ENCODE results near the gene HSPG2.

HSPG2 gene

DNA sequence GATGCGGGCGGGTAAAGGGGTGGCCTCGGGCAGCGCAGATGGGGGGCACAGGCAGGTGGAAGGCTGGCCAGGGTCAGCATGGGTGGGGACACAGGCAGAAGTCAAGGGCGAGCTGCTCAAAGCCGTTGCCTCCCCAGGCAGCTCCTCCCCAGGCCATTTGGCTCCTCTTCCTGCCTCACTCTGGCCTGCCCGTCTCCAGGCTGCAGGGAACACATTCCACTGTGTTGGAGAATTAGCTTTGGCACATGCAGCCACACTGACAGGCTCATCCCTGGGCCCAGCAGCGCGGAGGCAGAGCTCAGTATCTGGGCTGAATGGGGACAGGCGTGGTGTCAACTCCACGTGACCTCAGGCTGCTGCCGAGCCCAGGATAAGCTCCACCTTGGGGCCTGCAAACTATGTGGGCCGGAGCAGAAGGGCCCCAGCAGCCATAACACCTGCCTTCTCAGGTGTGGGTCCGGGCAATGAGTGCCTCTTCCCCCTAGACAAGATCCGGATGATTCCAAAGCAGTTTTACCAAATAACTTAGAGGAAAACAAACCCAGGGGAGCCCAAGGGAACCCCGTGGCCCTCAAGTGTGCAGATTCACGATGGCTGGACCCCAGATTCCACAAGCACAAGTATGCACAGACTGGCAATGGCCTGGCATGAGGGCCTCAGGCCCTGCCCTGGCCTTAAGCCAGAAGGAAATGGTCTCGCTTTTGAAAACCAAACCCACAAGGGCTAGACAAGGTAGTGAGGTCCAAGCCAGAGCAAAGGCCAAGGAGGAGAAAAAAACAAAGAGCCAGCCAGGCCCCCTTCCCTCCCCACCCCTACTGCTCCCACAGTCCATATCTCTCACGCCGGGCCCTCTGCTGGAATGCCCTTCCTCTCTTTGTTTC lies 40.2 kb downstream of the HSPG2 start:
- DNase-seq = no peak

DNA sequence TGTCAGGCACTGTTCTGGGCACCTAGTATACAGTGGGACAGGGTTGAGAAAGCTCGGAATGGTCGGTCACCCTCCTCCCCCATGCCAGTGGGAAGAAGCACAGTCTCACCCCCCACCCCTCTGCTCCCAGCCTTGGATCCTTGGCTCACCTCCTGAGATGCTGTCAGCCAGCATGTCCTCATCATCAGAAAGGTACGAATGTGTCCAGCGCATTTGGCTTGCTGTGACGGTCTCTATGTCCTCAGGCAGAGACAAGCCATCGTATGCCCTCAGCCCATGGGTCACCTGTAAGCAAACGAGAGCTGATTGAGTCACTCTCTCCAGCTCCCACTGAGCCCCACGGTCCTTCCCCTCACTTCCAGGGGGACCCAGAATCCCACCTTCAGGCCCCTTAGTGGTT lies 41.1 kb downstream of the HSPG2 start:
- DNase-seq = no peak

DNA sequence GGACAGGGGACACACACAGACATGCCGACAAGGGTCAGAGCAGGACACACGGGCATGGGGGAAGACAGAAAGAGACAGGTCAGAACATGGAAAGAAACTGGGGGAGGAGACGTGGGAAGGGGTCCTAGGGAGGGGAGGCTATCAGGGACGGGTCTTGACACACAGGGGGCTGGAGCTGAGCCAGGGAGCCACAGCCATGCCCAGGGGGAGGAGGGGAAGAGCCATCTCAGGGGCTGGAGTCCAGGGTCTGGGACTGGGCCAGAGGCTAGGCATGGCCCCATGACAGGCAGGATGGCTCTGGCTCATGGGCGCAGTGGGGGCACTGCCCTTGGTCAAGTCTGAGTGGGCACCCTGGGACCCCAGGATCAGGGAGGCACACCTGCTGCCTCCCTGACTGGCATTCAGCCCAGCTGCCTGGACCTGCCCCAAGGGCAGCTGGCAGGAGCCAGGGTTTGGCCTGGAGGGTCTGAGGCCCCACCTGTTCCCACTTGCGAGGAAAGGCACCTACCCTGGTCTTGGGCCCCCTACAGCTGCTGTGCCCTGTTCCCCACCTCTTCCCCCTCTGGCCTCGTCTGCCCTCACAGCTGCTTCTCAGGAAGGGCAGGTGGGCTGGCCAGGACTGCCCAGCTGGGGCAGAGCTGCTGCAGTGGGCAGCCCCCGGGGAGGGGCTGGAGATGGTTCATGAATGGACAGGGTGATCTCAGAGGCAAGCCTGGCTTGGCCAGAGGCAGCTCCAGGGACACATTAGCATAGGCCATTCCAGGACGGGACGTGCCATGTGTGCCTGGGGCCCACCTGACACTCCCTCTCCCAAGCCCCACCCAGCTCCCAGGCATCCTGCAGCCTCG lies 42.9 kb downstream of the HSPG2 start:
- no peak for DNase-seq

DNA sequence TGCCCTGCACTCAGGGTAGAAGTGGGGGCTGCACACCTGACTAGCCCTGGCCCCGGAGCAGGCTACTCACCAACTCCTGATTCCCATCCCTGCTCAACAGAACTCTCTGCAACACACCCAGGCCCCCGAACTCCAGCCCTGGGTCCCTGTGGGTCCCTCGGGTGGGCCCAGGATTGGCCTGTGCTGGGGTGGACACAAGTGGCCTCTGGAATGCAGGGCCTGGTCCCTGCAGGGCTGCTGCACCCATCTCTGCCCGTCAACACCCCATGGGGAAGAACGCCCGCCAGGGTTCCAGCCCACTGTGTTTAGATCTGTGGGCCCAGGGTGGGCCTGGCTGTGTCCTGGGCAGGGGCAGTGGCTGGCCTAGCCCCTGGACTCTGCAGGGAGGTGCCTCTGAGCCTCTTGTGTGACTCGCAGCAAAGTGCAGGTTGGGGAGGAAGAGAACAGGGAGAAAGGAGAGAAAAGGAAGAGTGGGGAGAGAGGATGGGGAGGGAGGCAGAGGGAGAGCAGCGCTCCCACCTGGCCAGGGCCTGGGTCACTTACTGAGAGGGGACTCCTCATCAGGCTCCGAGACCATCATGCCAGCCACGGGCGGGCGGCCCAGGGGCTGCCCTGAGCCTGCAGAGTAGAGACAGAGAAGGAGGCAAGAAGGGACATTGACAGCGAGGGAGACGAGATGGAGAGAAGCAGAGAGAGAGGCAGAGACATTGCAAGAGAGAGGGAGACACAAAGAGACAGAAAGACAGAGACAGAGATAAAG lies 43.9 kb downstream of the HSPG2 start:
- DNase-seq = no peak

DNA sequence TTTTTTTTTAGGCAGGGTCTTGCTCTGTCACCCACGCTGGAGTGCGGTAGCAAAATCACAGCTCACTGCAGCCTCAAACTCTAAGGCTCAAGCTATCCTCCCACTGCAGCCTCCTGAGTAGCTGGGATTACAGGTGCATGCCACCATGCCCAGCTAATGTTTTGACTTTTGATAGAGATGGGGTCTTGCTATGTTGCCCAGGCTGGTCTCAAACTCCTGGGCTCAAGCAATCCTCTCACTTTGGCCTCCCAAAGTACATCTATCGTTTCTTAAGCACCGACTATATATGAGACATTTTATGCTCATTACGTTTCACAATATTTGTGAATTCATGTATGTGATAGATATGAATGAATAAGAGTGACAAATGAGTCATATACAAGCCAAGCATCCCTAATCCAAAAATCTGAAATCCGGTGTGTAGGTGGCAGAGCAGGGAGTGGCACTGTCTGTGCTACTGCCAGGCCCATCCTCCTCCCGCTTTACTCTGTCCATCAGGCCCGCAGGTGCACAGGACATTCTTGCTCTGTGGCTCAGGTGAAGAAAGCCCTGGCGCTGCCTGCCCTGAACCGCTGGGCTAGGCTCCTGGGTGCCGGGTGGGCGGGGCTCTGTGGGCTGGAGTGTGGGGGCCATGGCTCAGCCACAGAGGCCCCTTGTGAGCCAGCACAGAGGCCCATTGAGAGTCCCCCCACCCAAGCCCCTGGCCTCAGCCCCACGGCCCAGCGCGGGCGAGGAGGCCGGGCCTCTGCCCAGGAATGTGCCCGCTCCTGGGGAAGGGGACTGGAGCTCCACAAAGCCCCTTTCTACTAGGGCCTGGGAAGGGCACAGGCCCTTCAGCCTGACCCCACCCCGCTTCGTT lies 45.3 kb downstream of the HSPG2 start:
- DNase-seq = no peak

DNA sequence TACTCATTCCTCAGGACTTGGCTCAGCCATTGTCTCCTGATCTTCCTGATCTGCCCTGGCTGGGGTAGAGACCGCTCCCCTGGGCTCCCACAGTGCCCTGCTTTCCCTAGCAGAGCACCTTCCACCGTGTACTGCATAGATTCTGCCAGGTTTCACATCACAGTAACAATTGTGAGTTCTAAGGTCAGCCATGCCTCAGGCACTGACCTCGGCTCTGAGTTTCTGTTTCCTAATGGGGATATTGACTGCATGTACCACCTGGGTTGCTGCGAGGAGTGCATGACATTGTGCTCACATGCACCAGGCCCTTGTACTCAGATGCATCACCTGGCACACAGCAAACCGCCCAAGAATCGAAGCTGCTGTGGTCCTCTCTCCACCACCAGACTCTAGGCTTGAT lies 46.0 kb downstream of the HSPG2 start:
- DNase-seq = no peak

DNA sequence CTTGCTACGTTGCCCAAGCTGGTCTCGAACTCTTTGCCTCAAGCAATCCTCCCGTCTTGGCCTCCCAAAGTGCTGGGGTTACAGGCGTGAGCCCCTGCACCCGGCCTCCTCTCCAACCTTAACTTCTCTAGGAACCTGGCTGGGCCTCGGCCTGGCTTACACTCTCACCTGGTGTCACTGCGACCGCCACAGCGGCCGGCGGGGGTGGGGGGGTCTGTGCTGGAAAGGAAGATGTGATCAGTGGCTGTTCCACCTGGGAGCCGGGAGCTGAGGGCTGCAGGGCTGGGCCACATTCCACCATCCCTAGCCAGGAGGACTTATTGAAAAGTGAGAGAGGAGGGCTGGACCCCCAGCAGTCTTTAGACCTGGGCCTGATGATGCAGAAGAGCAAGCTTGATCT lies 48.6 kb downstream of the HSPG2 start:
- DNase-seq = no peak

DNA sequence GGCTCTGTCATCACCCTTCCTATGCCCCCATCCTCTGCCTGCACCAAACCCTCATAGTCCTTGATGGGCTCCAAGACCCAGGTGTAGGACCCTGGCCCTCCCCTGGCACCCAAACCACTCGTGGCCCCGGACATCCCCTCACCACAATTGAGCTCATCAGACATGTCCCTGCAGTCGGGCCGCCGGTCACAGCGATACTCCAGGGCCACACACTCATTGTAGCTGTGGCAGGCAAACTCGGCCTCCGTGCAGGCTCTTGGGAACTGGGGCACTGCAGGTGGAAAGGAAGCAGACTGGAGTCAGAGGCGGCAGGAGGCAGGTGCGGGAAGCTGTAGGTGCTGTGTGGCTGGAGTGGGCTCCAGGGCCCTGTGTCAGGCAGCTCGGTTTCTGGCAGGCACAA lies 49.3 kb downstream of the HSPG2 start:
- DNase-seq = no peak

DNA sequence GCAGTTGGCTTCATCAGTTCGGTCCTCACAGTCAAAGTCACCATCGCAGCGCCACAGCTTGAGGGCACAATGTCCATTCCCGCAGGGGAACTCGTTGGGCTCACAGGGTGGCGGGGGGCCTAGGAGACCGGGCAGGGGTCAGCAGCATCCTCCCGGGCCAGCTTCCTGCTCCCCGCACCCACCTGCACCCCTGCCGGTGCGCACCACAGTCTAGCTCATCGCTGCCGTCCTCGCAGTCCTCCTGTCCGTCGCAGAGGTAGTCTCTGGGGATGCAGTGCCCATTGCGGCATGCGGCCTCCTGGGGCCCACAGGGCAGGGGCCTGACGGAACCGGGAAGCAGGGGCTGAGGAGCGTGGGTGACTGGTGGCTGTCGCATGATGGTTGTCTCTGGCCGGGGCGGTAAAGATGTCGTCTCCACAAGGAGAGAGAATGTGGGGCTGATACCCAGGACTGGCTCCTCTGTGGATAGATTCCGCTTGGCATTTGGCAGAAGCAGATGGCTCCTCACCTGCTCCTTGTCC lies 49.8 kb downstream of the HSPG2 start:
- DNase-seq = no peak

DNA sequence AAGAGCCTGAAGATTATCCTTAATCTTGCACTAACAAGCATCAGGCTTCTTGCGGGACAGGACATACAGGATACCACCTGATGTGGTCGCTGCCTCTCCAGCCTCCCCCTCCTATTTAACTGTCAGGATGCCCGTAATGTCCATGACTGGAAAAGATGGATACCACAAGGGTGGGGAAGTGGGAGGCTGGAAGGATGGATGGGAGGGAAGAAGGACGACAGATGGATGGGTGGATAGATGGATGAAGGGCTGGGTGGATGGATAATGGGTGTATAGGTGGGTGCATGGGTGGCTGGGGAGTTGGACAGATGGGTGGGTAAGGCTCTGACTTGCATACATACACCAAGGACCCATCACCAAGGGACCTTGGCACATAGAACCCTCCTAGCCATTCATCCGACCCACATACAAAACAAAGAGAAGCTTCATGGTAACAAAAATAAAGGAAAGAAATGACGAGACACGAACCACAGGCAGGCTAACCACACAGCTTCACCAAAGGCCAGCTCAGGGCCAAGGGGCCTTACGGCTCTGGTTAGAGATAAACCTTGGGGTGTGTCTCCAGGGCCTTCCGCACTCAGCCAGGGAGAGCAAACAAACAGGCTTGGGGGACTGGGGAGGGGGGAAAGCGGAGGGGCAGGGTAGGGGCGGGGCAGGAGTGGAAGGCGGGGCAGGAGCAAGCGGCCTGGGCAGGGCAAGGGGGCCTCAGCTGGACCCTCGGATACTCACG lies 50.5 kb downstream of the HSPG2 start:
- no peak for DNase-seq

DNA sequence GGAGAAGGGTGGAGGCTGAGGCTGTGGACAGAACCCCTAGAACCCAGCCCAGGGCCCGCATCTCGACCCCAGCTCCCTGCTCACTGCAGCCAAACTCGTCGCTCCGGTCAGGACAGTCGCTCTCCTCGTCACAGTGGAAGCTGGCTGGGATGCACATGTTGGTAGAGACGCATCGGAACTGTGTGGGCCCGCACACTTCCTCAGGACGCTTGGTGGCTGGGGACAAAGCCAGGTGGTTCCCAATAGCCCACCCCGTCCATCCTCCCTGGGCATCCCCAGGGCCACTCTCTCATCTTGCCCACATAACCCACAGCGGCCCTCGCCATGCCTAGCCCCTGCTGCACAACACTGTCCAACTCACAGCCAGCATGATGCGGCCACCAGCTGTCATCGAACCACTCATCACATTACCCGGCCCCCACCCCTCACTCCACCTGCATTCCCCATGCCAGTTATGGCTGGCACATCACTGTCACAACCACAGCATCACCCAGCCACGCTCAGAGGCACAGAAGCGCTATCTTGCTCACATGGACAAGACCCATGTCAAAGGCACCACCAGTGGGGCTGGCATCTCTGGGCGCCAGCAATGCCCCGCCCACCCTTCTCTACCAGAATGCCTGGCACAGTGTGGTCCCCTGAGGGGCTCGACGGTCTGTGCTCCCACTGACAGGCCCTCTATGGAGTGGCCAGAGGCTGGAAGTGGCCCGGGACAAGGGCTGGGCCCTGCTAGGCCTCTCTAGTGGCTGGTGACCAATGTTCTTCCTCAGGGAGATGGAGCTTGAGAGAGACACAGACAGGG lies 51.7 kb downstream of the HSPG2 start:
- DNase-seq = no peak

DNA sequence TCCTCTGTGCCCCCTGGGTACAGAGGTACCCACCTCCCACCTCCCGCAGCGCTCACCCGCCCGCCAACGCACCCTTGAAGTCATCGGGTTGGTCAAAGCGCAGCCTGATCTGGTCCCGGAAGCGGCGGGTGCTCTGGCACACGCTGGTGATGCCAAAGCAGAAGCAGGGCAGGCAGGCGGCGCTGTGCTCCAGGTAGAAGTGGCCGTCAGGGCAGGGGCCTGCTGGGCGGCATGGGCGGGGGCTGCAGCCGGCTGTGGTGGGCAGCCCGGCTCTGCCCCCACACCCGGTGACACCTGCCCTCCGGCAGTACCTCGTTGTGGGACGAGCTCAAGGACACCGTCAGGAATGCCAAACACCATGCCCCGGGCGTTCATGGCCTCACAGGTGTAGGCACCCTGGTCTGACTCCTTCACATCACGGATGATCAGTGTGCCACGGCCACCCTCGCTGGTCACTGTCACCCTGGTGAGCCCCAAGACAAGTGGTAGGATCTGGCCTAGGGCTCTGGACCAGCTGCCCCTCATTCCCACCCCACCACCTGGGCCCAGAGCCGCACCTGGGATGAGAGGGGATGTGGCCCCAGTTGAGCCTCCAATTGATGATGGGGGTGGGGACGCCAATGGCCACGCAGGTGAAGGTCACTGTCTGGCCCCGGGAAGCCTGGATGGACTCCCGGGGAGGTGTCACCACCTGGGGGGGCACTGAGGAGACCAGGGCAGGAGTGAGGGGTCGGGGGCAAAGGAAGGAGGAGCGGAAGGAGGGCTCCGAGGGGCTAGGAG lies 52.5 kb downstream of the HSPG2 start:
- no peak for DNase-seq

DNA sequence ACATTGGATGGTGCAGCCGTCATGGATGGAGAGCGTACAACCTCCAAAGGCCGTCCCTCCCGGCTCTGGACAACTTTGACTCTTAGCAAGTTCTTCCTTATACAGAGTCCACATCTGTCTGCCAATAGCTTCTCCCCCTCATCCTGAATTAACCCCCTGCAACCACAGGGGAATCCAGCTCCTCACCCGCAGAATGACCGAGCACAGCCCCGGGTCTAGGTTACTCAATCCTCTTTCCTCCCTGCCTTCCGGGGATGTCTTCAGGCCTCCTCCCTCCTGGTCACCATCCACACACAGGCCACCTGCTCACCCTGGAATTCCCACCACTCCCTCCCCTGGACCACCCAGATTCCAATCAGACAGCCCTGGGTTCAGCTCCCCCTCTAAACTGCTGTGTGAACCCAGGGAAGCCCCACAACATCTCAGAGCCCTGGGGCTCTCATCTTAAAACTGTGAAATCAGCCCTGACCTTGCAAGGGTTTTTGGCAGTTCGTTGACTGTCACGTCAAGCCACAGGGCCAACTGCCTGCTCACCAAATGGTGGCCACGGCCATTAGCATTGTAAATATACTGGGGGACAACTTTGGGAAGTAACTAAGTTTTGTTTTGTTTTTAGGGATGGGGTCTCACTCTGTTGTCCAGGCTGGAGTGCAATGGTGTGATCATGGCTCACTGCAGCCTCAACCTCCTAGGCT lies 54.2 kb downstream of the HSPG2 start:
- DNase-seq = no peak

DNA sequence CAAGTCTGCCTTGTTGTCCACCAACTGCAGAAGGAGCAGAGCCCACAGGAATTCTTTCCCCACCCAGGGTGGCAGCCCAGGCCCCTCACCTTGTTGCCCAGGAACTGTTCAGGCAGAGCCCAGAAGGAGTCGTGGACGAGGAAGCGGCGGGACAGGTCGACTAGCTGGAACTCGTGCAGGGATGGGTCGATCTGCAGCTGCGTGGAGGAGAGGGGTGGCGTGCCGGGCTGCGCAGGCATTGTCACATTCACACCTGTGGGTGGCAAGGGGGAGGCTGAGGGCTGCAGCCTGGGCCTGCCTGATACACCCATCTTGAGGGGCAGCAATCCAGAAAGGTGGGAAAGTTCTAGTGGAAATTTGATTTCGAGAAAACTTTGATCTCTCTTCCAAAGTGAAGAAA lies 55.9 kb downstream of the HSPG2 start:
- DNase-seq = no peak

DNA sequence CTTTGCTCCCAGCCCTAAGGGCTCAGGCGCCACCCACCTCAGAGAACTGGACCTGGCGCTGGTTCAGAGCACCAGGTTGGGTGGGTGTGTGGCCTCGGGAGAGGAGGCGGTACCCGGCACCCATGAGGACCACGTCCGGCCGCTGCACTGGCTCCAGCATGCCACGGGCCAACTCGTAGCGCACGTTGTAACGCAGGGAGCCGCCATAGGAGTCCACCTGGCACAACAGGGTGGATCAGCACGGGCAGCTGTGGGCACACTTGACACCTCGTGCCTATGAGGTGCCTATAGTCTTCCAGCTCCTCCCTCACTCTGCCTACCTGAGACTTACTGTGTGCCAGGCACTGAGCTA lies 56.5 kb downstream of the HSPG2 start:
- DNase-seq = no peak

DNA sequence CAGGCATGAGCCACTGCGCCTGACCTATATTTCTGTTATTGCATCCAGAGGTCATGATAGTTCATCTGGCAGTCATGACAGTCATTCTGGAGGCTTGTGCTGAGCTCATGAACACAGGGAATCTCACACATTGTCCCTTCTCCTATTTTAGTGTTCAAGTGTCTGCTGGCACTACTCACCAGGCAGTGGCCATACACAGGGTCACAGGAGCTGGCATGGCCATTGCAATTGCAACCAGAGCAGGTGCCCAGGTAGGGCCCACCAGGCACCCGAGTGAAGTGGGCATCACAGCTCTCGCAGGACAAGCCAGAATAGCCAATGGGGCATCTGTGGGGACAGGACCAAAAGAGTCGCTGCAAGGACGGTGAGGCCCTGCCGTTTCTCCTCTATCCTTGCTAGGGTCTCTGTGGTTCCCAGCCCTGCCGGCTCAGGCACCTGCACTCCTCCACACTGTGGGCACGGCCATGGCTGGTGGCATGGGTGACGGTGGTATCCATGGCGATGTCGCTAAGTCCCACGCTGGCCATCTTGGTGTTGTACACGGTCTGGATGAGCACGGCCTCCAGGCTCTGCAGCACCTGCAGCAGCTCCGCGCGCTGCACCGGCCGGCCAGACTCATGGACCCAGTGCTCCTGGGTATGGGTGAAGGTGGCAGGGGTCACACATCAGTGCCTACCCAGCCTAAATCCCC lies 57.0 kb downstream of the HSPG2 start:
- DNase-seq = no peak

DNA sequence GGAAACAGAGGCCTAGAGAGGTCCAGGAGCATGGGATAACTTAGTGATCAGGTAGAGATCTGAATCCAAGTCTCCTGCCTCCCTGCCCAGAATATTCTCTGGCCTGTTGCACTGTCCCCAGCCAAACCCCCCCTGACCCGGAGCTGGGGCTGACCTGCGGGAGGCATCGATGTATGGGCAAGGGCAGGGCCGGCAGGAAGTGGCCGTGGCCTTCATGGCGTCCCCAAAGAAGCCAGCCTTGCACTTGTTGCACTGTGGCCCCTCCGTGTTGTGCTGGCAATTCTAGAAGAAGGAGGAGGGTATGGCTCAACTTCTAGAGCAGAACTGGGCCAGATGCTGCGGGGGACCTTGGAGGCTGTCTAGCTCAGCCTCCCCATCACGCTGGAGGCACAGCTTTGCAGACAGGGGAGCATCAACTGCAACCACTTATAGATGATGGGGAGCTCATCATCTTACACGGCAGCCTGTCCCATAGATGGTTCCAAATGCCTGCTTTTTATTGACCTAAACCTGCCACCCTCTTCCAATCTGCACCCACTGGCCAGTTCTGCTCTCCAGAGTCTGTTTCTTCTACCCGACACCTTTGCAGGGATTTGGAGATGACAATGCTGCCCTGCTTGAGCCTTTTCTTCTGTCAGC lies 58.2 kb downstream of the HSPG2 start:
- DNase-seq = no peak
